Measurements from ENCODE around the gene WDTC1.

WDTC1 gene

GRCh38 chr1:27338751-27339150 is 104.3 kb downstream of the WDTC1 start:
- DNase-seq = no peak

- DNase-seq = no peak
These were observed 104.8 kb downstream of the WDTC1 start for GRCh38 chr1:27339213-27339612.

- peak; percentile 78 for DNase-seq
These were observed 107.3 kb downstream of the WDTC1 start, which contains the start of gene SYTL1 for GRCh38 chr1:27341525-27342252. SYTL1 (plus strand) TSS chr1:27342022; CDS start chr1:27345335, 3,313 bp downstream.

GRCh38 chr1:27342391-27342777 is 108.0 kb downstream of the WDTC1 start:
- DNase-seq = no peak

- peak; percentile 49 for DNase-seq
These were observed 108.6 kb downstream of the WDTC1 start for GRCh38 chr1:27342778-27343638.

GRCh38 chr1:27343639-27344025 is 109.2 kb downstream of the WDTC1 start:
- no peak for DNase-seq

GRCh38 chr1:27345272-27345671 is 110.8 kb downstream of the WDTC1 start:
- DNase-seq = no peak

GRCh38 chr1:27346357-27346756 is 111.9 kb downstream of the WDTC1 start:
- DNase-seq = no peak

GRCh38 chr1:27346991-27347624 is 112.7 kb downstream of the WDTC1 start:
- DNase-seq = no peak

- DNase-seq = peak; percentile 76
These were observed 114.7 kb downstream of the WDTC1 start for GRCh38 chr1:27348861-27349783.

- peak; percentile 76 for DNase-seq
These were observed 115.6 kb downstream of the WDTC1 start for GRCh38 chr1:27349784-27350662.

GRCh38 chr1:27350663-27351540 is 116.5 kb downstream of the WDTC1 start:
- no peak for DNase-seq

GRCh38 chr1:27351541-27352107 is 117.2 kb downstream of the WDTC1 start:
- DNase-seq = no peak

- no peak for DNase-seq
These were observed 118.7 kb downstream of the WDTC1 start for GRCh38 chr1:27353166-27353565.

- no peak for DNase-seq
These were observed 119.2 kb downstream of the WDTC1 start for GRCh38 chr1:27353629-27354028.

- DNase-seq = no peak
These were observed 121.3 kb downstream of the WDTC1 start for GRCh38 chr1:27355683-27356082.

- DNase-seq = no peak
These were observed 121.8 kb downstream of the WDTC1 start for GRCh38 chr1:27356277-27356618.

- DNase-seq = no peak
These were observed 122.3 kb downstream of the WDTC1 start for GRCh38 chr1:27356619-27357280.

GRCh38 chr1:27357281-27358037 is 123.0 kb downstream of the WDTC1 start:
- DNase-seq = peak; percentile 38

All from NCI-H345 (cell line).